ENCODE results near the gene AOX1.

- TF ChIP-seq CTCF (IDR thresholded peaks at IDR 0.05) (no peak), POLR2AphosphoS5 (IDR thresholded peaks at IDR 0.05) (no peak), EP300 (IDR thresholded peaks at IDR 0.05) (no peak)
Observed at GRCh38 chr2:200625282-200625681, 39.5 kb downstream of the AOX1 start.

All from sigmoid colon (tissue), 4 donors.